Activated CD4-positive, CD25-positive, alpha-beta regulatory T cell (primary cell): ENCODE data around the gene LIMS4.
"Not testable (repeated sequence)": the region's sequence is repeated elsewhere in the genome, so short reads cannot be mapped to it uniquely, and the experiment has no call there.

ENCODE experiments used
- DNase-seq, 4 experiments: peaks; one replicate each; lab custom pipeline; 2025; lab: John Stamatoyannopoulos, UW

LIMS4 gene

DNA sequence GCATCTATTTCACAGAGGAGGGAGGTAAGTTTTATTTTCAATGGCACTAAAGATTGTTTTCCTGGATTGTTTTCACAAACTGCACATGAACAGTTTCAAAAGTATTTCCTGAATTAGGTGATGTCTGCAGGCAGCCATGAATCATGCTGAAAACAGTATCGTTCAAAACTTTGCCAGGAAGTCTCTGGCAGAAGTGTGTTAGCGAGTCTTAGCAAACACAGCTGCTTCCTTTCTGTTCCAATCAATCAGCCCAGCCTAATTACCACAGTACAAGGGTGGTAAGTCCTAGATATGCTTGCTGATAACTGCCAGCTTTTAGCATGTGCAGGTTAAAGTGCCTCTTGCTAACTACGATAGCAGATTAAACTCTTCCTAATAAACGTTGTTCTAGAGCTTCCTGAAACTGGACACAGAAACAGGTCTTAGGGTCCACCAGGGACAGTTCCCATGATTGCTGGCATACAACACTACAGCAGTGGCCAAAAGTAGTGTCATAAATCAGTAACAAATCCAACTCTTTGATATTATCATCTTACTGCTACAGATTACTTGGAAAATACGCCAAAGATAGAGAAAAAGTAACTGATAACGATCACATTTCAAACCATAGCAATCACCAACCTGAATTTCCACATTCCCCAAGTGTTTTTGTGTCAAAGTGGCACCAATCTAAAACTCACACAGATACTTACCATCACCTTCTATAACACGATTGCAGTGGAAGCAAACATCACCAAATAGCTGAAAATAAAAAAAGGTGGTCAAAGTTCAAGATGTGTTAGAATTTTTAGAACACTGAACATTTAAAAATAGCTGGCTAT lies 23.3 kb downstream of the LIMS4 start:
- not testable (repeated sequence) for DNase-seq

DNA sequence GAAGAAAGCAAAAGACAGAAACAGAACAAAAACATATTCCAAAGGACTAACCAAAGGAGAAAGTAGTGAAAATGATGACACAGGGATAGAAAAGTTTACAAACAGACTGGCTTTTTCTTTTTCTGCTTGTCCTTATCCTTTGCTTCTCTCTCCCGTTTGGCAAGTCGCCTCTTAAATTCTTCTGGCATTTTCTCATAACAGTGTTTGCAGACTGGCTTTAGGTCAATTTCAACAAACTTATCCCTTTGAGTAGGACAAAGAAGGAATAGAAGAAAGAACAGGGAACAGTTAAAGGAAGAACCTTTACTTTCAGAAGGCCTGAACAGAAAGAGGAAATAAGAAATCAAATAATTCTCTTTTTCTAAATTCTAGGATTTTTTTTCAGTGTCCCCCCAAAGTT lies 26.0 kb downstream of the LIMS4 start:
- DNase-seq, result not testable (repeated sequence)

DNA sequence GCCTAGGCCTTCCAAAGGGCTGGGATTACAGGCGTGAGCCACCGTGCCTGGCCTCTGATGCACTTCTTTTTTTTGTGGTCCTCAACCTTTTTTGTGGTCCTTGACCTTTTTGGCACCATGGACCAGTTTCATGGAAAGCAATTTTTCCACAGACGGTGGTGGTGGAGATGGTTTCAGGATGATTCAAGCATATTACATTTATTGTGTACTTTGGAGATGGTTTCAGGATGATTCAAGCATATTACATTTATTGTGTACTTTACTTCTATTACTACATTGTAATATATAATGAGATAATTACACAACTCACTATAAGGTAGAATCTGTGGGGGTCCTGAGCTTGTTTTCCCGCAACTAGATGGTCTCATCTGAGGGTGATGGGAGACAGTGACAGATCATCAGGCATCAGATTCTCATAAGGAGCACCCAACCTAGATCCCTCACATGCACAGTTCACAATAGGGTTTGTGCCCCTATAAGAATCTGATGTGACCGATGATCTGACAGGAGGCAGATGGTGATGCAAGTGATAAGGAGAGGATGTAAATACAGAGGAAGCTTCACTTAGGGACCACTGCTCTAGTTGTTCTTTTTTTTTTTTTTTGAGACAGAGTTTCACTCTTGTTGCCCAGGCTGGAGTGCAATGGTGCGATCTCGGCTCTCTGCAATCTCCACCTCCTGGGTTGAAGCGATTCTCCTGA lies 29.2 kb downstream of the LIMS4 start:
- not testable (repeated sequence) for DNase-seq

DNA sequence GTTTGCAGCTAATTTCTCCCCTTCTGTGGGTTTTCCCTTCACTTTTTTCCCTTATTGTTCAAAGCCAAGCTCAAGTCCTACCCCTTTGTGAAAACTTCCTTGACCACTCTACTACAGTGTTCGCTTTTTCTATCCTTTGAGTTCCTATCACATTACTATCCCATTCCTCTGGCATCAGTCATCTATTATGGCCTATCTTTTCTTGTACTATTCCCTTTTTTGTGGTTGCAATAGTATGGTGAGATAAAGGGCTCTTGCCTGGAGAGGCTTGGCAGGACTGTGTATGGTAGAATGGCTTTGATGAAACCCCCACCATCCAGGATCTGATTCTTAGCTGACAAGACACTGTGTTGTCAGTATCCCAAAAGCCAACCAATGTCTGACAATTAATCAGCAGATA lies 30.7 kb downstream of the LIMS4 start:
- DNase-seq, result not testable (repeated sequence)

DNA sequence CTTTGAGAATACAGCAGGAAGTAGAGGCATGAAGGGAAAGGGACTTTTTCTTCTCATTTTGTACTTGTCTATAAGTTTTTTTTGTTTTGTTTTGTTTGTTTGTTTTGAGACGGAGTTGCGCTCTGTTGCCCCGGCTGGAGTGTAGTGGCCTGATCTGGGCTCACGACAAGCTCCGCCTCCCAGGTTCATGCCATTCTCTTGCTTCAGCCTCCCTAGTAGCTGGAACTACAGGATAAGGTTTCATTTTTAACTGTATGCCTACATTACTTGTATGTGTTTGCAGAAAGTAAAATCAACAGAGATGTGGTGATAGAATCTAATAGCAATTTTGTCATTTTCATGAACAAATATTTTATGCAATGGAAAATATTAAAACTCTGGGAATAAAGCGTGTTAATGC lies 38.1 kb downstream of the LIMS4 start:
- DNase-seq, result not testable (repeated sequence)

DNA sequence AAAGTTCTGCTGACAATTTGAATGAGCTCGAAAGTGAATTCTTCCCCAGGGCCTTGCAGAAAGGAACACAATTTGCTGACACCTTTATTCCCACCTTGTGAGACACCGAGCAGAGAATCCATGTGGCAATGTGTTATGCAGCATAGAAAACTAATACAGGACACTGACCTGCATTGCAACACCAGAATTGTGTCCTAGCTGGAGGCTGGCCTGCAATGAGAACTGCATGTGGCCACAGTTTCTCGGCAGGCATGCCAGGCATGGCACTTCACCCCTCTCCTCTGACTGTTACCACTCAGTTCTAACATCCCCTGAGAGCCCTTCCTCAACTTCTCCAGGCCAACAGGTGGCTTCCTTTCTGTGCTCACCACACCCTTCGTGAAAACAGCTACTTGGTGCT lies 46.9 kb downstream of the LIMS4 start:
- not testable (repeated sequence) for DNase-seq

DNA sequence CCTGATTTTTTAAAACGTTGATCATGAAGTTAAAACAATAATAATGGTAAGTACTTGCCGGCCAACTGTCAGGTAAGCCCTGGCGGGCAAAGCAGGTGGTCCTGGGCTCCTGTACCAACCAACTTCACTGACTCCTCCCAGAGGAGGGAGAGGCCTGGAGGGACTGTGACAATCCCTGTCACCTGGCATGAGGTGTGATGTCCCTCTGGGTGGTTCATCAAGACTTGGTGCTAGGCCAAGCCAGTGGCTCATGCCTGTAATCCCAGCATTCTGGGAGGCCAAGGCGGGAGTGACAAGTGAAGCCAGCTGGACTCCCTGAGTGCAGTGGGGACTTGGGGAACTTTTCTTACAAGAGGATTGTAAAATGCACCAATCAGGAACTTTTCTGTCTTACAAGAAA lies 48.2 kb downstream of the LIMS4 start:
- not testable (repeated sequence) for DNase-seq

DNA sequence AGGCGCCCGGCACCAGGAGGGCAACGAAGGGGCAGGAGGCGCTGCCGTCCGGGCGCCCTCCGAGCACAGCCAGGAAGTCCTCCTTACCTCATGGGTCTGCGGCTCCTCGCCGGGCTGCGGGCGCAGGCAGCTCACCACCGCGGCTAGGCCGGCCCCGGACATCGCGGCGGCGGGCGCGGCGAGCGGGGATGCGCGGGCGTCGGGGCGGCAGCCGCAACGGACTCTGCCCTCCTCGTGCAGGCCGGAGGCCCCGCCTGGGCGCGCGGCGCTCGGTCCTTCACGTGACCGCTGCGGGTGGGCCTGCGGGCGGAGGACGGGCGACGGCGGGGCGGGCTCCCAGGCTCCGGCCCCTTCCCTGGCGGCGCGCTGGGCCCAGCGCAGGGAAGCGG lies 49.0 kb downstream of the LIMS4 start:
- not testable (repeated sequence) for DNase-seq

DNA sequence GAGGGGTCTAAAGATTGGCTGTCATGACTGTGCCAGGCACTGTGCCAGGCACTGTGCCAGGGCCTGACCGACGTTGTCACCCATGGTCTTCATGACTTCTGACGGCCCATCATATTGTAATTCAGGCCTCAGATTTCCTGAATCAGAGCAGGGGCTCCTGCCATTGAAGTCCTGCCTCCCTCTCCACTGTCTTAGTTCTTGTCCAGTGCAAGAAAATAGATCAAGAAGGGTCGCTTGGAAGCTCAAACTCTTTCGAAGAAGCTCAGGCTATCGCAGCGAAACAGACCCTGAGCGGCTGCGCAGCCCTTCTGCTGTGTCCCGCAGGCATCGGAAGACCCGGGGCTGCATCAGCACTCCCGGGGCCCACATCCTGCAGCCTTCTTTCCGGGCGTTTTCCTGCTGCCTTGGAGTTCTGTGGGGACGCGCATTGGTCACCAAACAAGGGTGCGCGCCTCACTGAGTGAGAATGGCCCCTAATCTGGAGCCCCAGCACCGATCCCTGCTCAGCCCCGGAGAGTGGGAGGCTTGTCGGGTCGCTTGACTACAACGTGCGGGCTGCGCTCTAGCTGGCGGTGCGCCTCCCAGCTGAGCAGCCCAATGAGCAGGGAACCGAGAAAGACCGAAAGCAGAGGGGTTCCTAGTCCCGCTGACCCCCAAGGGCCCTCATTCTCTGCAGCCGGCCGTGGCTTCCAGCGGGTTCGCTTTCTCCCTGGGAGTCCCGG lies 49.6 kb downstream of the LIMS4 start:
- DNase-seq, result not testable (repeated sequence)

DNA sequence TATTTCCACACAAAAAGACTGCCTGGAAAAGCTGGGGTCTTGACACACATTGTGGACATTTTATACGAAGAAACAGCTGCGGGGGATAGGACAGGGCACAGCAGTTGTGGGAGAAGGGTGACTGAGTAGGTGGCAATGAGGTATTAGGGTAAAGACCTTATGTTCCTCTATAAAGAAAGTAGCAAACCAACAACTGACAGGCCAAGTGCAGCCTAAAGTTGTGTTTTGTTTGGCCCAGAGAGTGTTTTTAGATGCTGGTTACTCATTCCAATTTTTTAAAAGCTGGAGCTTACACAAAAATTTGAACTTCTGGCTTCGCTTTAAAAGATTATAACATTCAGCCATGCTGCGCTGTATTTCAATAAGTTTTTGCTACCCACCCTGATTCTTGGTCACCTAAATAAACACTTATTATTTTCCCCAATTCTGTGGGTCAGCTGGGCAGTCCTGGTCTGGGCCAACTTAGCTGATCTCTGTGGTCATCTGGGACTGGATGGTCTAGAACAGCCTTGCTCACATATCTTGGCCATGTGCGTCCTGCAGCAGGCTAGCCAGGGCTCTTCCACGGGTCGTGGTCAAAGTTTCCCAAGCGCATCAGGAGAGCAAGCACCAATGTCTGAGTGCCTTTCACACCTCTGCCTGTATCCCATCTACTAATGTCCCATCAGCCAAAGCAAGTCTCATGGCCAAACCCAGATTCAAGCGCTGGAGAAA lies 51.8 kb downstream of the LIMS4 start:
- DNase-seq, result not testable (repeated sequence)

DNA sequence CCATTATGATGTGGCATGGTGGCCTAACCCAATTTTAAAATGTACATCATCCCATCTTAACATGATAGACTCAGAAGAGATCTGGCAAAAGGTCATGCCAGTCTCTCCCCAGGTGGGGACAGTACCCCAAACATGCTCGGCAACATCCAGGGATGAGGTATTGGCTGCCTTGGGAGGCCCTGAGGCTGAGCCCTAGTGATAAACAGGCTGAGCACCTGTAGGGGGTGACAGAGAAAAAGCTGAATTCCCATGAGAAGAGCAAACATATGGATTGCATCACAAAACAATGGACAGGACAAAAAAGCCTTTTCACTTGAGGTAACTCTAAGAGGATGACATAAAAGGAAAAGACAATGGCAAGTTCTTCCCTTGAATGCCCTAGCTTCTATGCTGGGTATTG lies 65.5 kb downstream of the LIMS4 start:
- DNase-seq, result not testable (repeated sequence)

DNA sequence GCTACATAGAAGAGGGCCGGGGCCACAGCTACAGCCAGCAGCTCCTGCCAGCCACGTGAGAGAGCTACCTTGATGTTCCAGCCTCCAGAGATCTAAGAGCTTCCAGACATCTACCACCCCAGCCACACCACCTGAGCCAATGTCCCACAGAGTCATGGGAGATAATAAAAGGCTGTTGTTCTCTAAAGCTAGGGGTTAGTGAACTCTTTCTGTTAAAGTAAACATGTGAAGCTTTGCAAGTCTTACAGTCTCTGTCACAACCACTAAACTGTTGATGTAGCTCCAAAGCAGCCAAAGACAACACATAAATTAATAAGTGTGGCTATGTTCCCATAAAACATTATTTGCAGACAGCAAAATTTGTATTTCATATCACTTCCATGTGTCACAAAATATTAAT lies 67.6 kb downstream of the LIMS4 start:
- not testable (repeated sequence) for DNase-seq

DNA sequence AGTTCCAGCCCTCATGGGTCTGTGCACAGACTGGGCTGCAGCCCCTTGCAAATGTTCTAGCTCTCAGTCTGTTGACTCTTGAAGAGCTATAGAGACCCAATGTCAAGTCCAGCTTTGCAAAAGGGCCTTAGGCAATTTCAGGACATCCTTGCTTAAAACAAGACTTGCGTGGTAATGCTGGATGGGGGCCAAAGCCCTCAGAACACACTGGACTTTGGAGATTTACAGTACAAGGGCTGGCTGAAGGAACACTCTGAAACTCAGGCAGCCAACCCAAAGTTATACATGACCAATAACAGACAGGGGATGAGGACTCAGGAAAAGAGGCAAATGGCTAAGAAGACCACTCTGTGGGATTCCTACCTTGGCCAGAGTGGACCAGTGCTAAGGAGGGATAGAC lies 68.4 kb downstream of the LIMS4 start:
- DNase-seq, result not testable (repeated sequence)

DNA sequence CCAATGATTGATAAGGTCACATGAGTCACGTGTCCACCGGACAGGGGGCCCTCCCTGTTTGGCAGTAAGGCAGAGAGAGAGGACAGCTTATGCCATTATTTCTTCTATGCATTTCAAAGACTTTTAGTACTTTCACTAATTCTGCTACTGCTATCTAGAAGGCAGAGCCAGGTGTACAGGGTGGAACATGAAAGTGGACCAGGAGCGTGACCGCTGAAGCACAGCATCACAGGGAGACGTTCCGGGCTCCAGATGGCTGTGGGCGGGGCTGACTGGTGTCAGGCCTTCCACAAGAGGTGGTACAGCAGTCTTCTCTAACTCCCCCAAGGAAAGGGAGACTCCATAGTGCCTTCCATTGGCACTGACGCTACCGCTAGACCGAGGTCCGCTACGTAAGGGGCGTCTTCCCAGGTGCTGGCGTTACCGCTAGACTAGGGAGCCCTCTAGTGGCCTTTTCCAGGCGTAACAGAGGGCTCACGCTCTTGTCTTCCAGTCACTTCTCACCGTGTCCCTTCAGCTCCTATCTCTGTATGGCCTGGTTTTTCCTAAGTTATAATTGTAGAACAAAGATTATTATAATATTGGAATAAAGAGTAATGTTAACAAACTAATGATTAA lies 71.5 kb downstream of the LIMS4 start:
- DNase-seq, result not testable (repeated sequence)

DNA sequence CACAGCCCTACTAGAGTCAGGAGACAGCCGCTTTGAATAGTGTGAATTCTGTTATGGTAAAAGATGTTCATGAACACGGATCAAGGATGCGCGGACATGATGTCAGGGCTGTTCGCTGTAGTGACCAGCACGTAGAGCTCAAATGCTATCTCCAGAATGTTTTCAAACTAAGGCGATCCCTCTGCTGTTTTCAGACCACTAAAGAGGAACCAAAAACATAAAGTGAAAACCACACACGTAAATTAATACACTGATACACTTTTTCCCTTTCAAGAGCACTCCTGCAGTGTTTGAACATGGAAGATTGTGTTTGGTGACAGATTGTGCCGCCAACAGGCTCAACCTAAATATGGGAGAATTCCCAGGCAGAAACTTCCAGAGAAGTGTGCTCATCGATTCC lies 73.2 kb downstream of the LIMS4 start:
- DNase-seq, result not testable (repeated sequence)

DNA sequence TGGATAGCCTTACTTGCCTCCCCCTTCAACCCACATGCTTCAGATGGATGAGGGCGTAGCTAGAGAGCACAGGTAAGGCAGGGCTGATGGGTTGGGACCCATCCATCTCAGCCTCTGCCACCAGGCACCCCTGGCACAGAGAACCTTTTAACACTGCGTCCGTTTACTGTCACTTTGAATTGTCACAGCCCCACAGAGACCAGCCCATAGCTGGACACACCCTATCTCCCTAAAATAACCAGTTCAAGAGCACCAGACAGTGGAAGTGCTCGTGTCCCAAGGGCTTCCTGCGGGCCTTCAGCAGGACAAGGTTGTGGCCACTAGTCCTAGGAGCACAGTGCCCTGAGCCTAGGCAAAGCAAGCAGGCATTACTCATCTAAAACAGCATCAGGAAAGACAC lies 76.6 kb downstream of the LIMS4 start:
- not testable (repeated sequence) for DNase-seq
